ENCODE measurements around the gene GABRG2. TPM values are rescaled to one million over a fixed set of nuclear protein-coding genes. Genes with fewer than 3 reads are reported as not detected.

Gene GABRG2
- total and polyA plus RNA-seq, 2 of the 13 experiments (the other 11 are each of a cell fraction or from before 2014, with no cell fraction given), result not detected

DNA sequence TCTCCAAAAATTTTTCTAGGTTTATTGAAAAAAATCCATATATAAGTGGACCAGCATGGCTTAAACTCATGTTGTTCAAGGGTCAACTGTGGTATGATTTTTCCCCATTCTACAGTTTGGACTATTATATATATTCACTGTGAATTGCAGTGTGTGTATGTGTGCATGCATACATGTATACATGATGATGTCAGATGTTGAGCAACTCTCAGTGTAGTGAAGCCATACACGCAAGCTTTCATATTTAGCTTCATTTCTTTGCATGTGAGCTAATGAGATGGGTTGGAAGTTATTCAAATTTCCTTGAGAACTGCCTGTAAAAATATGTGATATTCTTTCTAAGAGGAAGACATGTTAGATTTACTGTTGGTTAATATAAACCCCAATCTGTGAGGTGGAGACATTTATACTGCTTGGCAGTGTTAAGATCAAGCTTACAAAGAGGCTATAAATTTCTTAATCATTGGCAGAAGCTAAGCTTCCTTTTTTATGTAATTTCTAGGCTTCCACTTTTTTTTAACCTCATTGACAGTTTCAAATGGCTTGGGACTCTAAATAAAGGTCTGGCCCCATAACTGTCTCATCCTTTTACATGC is 134.8 kb downstream of the GABRG2 start (continued):
- no peak for TF ChIP-seq GZF1 (CRISPR knock-in tag; IDR thresholded peaks at IDR 0.05)
- TF ChIP-seq, protein P1, sequence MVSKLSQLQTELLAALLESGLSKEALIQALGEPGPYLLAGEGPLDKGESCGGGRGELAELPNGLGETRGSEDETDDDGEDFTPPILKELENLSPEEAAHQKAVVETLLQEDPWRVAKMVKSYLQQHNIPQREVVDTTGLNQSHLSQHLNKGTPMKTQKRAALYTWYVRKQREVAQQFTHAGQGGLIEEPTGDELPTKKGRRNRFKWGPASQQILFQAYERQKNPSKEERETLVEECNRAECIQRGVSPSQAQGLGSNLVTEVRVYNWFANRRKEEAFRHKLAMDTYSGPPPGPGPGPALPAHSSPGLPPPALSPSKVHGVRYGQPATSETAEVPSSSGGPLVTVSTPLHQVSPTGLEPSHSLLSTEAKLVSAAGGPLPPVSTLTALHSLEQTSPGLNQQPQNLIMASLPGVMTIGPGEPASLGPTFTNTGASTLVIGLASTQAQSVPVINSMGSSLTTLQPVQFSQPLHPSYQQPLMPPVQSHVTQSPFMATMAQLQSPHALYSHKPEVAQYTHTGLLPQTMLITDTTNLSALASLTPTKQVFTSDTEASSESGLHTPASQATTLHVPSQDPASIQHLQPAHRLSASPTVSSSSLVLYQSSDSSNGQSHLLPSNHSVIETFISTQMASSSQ (IDR thresholded peaks at IDR 0.05; ENCODE audit: low read depth), result no peak
- TF ChIP-seq, protein P1 (CRISPR knock-in tag; IDR thresholded peaks at IDR 0.05; ENCODE audit: borderline replicate concordance), result no peak

Other genes starting within 250 kb of the GABRG2 start
- gene GABRA1, start 219.7 kb upstream of the GABRG2 start, total RNA-seq (2016; rRNA removed; fragmentation: Illumina TruSeq; extraction: Trizol), result not detected in 2 replicates
- not detected in 2 replicates for gene GABRA1, start 219.7 kb upstream of the GABRG2 start, polyA plus RNA-seq (2011; rRNA removed)

Data from HepG2 (cell line).